Esophagus muscularis mucosa (tissue), 3 donors: ENCODE measurements around the gene PLA2G10.

Experiments used
- POLR2A ChIP-seq: fragments of 450-650 bp; IDR thresholded peaks from one replicate; pipeline ENCODE4 v1.6.1; 2017; ENCODE audit warnings: antibody characterized with exemption, moderate library complexity, mild to moderate bottlenecking, low read depth
- TF ChIP-seq, protein P1 (sequence below), 3 experiments: fragments of 200-600 bp in 2 of 3; fragments of 450-650 bp in 1 of 3; sonication (generic) in 2 of 3; IDR thresholded peaks; one replicate each; pipeline ENCODE4 v1.5.1; 2017 to 2019; ENCODE audit warnings: antibody characterized with exemption in 3 of 3, mild to moderate bottlenecking in 2 of 3, moderate library complexity in 1 of 3

DNA sequence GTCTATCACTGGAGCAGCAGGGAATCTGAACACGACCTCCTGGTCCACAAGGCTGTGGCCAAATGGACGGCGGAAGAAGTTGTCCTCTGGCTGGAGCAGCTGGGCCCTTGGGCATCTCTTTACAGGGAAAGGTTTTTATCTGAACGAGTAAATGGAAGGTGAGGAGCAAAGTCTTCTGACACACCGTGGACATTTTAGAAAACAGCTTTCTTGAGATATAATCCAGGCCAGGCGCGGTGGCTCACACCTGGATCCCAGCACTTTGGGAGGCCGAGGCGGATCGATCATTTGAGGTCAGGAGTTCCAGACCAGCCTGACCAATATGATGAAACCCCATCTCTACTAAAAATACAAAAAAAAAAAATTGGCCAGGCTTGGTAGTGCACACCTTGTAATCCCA is 44.3 kb downstream of the PLA2G10 start:
- TF ChIP-seq POLR2A = no peak
- TF ChIP-seq, protein P1, sequence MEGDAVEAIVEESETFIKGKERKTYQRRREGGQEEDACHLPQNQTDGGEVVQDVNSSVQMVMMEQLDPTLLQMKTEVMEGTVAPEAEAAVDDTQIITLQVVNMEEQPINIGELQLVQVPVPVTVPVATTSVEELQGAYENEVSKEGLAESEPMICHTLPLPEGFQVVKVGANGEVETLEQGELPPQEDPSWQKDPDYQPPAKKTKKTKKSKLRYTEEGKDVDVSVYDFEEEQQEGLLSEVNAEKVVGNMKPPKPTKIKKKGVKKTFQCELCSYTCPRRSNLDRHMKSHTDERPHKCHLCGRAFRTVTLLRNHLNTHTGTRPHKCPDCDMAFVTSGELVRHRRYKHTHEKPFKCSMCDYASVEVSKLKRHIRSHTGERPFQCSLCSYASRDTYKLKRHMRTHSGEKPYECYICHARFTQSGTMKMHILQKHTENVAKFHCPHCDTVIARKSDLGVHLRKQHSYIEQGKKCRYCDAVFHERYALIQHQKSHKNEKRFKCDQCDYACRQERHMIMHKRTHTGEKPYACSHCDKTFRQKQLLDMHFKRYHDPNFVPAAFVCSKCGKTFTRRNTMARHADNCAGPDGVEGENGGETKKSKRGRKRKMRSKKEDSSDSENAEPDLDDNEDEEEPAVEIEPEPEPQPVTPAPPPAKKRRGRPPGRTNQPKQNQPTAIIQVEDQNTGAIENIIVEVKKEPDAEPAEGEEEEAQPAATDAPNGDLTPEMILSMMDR (IDR thresholded peaks at IDR 0.05) = no peak
